Lung (tissue), 12 donors: ENCODE results near the gene HYKK. TPM values are rescaled to one million over a fixed set of nuclear protein-coding genes. Genes with fewer than 3 reads are reported as not detected.

Experiments used
- ATAC-seq: fragments of 200-7000 bp; cut with Tn5 transposase; one replicate; pipeline ENCODE4 v1.9.1; 2020; ENCODE audit warnings: moderate number of reproducible peaks; ENCODE audit not compliant: insufficient read depth, low FRiP score
- DNase-seq, 3 donors: peaks; one replicate each; pipeline ENCODE4 v3.0.0-alpha.2; 2013 to 2017
- H3K27ac ChIP-seq, 2 donors: one replicate each; pipeline ENCODE4 v1.5.1; 2013; ENCODE audit warnings: mild to moderate bottlenecking in 2 of 2, moderate library complexity in 2 of 2, control low read depth in 1 of 2, inconsistent platforms in 1 of 2, low read depth in 1 of 2, low read length in 1 of 2
- H3K27me3 ChIP-seq, 3 donors: one replicate each; pipeline ENCODE4 v1.5.1; 2013; ENCODE audit warnings: low read length in 2 of 3; ENCODE audit not compliant: control insufficient read depth in 3 of 3, insufficient read depth in 3 of 3
- H3K36me3 ChIP-seq, 4 donors: one replicate each; pipeline ENCODE4 v1.5.1; 2013; ENCODE audit warnings: low read length in 4 of 4, mild to moderate bottlenecking in 1 of 4, moderate library complexity in 1 of 4; ENCODE audit not compliant: control insufficient read depth in 4 of 4, insufficient read depth in 4 of 4
- H3K4me1 ChIP-seq, 5 donors: one replicate each; pipeline ENCODE4 v1.5.1; 2013; ENCODE audit warnings: low read length in 5 of 5, mild to moderate bottlenecking in 2 of 5, moderate library complexity in 1 of 5; ENCODE audit not compliant: control insufficient read depth in 5 of 5, insufficient read depth in 5 of 5
- H3K4me3 ChIP-seq: one replicate; pipeline ENCODE4 v1.5.1; 2013; ENCODE audit warnings: mild to moderate bottlenecking, control low read depth, moderate library complexity
- H3K9ac ChIP-seq, 2 donors: one replicate each; pipeline ENCODE4 v1.5.1; 2013; ENCODE audit warnings: low read length in 2 of 2, control low read depth in 1 of 2; ENCODE audit not compliant: insufficient read depth in 1 of 2
- H3K9me3 ChIP-seq, 4 donors: one replicate each; pipeline ENCODE4 v1.5.1; 2013; ENCODE audit warnings: low read length in 3 of 4, mild to moderate bottlenecking in 1 of 4, moderate library complexity in 1 of 4; ENCODE audit not compliant: control insufficient read depth in 4 of 4, insufficient read depth in 3 of 4
- WGBS, 2 donors: extraction: QIAGEN DNeasy Blood & Tissue Kit; methylation state at CpG; one replicate each; pipeline ENCODE4 v1.1.7; 2013; 5-methylcytosine and 5-hydroxymethylcytosine counted together
- polyA plus RNA-seq, 2 donors: library from polyadenylated mRNA; stranded (reverse); fragments of 200-250 nt; gene quantifications; one replicate each; pipeline ENCODE4 v1.2.1, GENCODE V29; 2013
- total RNA-seq, 2 donors: library from RNA; depleted of rRNA in 1 of 2; stranded (reverse); fragments of >200 nt in 1 of 2; gene quantifications; one replicate each; pipeline ENCODE4 v1.2.1, GENCODE V29; 2014 to 2021
- TF ChIP-seq, protein P1 (sequence below): IDR thresholded peaks from 2 replicates; pipeline ENCODE4 v1.5.1; 2012; ENCODE audit warnings: mild to moderate bottlenecking; ENCODE audit errors: control extremely low read depth, extremely low read depth
- donor health status: control.
- donor health status: control.
- donor health status: Bipolar disorder and iron deficiency.
- donor health status: healthy.
- donor health status: DM: yes; HTN: yes; CAD: no.

The HYKK gene
- total and polyA plus RNA-seq, 4 donors, result 1.6 to 5.7 (median 4.9) TPM

DNA sequence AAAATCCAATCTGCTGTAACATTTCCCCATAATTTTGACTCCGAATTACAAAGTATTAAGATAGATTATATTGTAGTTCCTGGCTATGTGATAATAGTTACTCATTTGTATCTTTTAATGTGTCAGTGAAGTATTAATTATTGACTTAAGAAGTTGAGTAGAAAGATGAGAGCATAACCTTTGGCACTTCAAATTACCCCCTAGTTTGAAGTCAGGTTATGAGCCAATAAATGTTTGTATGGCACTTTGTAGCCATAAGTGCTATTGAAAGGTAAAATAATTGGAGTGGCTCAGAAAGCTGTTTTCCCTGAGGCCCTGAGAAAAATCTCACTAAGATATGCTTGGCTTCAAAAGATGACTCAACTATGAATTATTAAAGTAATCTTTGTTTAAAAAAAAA lies 38.3 kb upstream of the HYKK start:
- 81 to 93% methylated on average over 1 of the region's 1 CpG for WGBS, 2 donors

DNA sequence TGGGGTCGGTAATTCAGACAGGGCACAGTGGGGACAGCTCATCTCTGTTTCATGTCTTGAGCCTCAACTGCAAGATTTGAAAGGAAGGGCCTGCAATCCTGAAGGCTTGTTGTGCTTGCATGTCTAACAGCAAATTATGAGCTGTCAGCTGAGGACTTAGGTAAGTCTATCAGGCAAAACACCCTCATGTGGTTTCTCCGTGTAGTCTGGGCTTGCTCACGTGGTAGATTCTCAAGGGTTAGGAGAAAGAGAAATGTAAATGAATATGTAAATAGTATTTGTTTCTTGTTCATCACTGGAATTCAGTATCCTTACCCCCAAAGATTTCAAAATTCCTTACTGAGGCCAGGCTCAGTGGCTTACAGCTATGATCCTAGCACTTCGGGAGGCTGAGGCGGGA lies 30.1 kb upstream of the HYKK start:
- H3K27me3 ChIP-seq, result no peaks in the 10 kb centered on the region
- TF ChIP-seq, protein P1, sequence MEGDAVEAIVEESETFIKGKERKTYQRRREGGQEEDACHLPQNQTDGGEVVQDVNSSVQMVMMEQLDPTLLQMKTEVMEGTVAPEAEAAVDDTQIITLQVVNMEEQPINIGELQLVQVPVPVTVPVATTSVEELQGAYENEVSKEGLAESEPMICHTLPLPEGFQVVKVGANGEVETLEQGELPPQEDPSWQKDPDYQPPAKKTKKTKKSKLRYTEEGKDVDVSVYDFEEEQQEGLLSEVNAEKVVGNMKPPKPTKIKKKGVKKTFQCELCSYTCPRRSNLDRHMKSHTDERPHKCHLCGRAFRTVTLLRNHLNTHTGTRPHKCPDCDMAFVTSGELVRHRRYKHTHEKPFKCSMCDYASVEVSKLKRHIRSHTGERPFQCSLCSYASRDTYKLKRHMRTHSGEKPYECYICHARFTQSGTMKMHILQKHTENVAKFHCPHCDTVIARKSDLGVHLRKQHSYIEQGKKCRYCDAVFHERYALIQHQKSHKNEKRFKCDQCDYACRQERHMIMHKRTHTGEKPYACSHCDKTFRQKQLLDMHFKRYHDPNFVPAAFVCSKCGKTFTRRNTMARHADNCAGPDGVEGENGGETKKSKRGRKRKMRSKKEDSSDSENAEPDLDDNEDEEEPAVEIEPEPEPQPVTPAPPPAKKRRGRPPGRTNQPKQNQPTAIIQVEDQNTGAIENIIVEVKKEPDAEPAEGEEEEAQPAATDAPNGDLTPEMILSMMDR, result no peak
- no peak overlapping the region for H3K4me3 ChIP-seq
- 77% methylated on average over 5 of the region's 5 CpGs for WGBS, 2 donors
- H3K36me3 ChIP-seq, result peaks cover 17 to 56% (median 21%) of the 10 kb centered on the region in 4 donors
- H3K9ac ChIP-seq, result no peak overlapping the region
- DNase-seq (no peak), ATAC-seq (no peak)
- no peaks in the 10 kb centered on the region for H3K4me1 ChIP-seq
- no peak overlapping the region for H3K27ac ChIP-seq
- H3K9me3 ChIP-seq, result no peaks in the 10 kb centered on the region

More for the DNA sequence above, 38.3 kb upstream of the HYKK start:
- Histone ChIP-seq H3K9ac (no peak overlapping the region), H3K27ac (no peak overlapping the region), H3K9me3 (no peaks in the 10 kb centered on the region), H3K4me1 (no peaks in the 10 kb centered on the region), H3K4me3 (no peak overlapping the region), H3K27me3 (no peaks in the 10 kb centered on the region), H3K36me3 (peaks cover 17 to 63% (median 27%) of the 10 kb centered on the region in 4 donors)
- TF ChIP-seq, protein P1, result no peak
- no peak for DNase-seq
- ATAC-seq, result no peak

DNA sequence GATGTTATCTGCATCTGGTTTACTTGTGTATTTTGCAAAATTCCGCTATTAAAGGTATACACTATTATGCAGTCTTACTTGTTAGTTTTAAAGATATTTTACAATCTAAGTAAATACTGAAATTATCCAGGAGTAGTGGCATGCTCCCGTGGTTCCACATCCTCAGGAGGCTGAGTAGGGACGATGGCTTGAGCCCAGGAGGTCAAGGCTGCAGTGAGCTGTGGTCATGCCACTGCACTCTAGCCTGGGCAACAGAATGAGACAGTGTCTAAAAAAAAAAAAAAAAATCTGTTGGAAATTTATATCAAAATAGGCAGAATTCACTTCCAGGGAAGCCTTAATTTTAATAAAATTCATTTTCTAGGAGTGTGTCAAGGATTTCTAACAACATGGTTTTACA lies 27.7 kb upstream of the HYKK start:
- DNase-seq (no peak), ATAC-seq (no peak)
- no peak overlapping the region for H3K9ac ChIP-seq
- WGBS, 2 donors, result 94 to 97% methylated on average over 3 of the region's 3 CpGs
- H3K4me1 ChIP-seq, result no peaks in the 10 kb centered on the region
- no peaks in the 10 kb centered on the region for H3K9me3 ChIP-seq
- no peaks in the 10 kb centered on the region for H3K27me3 ChIP-seq
- no peak overlapping the region for H3K4me3 ChIP-seq
- H3K36me3 ChIP-seq, result peaks cover 16 to 48% (median 24%) of the 10 kb centered on the region in 4 donors
- TF ChIP-seq, protein P1, result no peak
- H3K27ac ChIP-seq, result no peak overlapping the region

DNA sequence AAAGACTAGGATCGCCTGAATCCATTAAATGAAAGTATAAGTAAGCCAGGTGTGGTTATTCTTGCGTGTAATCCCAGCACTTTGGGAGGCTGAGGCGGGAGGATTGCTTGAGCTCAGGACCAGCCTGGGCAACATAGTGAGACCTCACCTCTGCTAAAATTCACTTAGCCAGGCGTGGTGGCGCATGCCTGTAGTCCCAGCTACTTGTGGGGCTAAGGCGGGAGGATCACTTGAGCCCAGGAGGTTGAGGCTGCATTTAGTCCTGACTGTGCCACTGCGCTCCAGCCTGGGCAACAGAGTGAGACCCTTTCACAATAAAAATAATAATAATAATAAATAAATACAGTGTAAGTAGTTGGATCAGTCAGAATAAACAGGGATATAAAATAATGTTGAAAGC lies 25.5 kb upstream of the HYKK start:
- Histone ChIP-seq H3K27ac (no peak overlapping the region), H3K36me3 (peaks cover 18 to 53% (median 34%) of the 10 kb centered on the region in 4 donors), H3K9ac (no peak overlapping the region), H3K27me3 (no peaks in the 10 kb centered on the region), H3K9me3 (no peaks in the 10 kb centered on the region), H3K4me1 (no peaks in the 10 kb centered on the region), H3K4me3 (no peak overlapping the region)
- TF ChIP-seq, protein P1, result no peak
- DNase-seq (no peak), ATAC-seq (no peak)
- 89 to 92% methylated on average over 7 of the region's 7 CpGs for WGBS, 2 donors
